Measurements from ENCODE around the gene ERMP1.
A peak's percentile ranks its signal among the peaks of the same experiment; 100 is the strongest.
"Not testable (repeated sequence)": the region's sequence is repeated elsewhere in the genome, so short reads cannot be mapped to it uniquely, and the experiment has no call there.

ERMP1 gene

DNA sequence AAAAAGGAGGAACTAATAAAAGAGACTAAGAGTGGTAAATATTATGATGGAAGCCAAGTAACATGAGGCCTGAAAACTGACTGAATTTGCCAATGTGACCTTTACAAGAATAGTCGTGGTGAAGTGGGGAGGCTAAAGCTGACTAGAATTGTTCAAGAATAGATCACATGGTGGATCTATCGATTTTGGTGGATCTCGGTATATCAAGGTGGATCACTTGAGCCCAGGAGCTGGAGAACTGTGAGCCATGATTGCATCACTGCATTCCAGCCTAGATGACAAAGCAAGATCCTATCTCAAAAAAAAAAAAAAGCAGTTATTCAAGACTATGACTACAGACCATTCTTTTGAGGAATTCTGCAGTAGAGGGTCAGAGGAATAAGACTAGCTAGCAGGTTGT, 15.1 kb downstream of the ERMP1 start:
- DNase-seq: no peak

DNA sequence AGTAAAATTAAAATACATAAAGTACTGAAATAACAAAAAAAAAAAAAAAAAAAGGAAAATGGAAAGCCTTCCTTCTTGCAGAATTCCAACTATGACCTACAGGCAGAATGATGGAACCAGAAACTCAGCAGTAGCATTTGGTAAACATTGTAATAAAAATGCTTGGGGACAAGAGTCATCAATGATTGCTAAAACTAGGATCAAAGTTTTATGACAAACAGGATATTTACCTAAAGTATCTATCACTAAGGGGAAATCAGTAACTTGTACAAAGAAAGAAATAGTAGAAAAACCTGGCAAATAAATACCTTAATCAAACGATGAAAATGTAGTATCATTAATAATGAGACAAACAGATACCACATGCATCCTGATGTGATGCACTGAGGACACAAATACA, 17.5 kb downstream of the ERMP1 start:
- DNase-seq: no peak

DNA sequence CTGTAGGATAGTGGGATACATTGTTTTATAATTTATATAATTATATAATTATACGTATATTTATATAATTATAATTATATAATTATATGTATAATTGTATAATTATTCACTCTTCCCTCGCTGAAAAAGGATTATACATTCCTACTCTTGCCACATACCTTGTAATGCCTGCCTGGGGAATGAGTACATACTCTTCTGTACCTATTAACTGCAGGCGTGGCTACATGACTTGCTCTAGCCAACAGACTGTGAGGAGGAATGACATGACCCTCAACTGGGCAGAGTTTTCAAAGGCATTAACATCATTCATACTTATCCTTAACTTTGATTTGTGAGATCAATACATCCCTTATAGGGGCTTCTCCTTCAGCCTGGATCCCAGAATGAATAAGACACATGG, 19.1 kb downstream of the ERMP1 start:
- DNase-seq: no peak

DNA sequence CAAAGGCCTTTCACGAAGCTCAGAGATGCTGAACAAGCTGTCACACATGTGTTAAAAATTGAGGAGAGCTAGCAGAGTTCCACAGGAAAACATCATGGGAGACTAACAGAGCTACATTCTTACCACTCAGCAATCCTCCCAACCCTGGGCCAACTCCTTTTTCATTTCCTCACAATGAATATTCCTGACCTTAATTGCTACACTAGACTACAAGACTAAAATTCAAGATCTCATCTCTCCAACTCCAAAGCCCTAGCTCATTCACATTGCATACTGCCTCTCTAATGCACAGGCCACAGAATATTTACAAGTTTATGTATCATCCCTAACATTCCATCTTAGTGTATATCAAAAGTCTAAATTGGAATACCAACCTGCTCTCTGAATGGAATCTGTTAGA, 21.2 kb downstream of the ERMP1 start:
- no peak for DNase-seq

- DNase-seq: no peak
These were observed 27.4 kb downstream of the ERMP1 start for GRCh38 chr9:5805478-5805877.

- DNase-seq: no peak
These were observed 31.2 kb downstream of the ERMP1 start for GRCh38 chr9:5801739-5802113.

GRCh38 chr9:5800969-5801738, 31.8 kb downstream of the ERMP1 start:
- no peak for DNase-seq

- DNase-seq: not testable (repeated sequence)
These were observed 32.5 kb downstream of the ERMP1 start for GRCh38 chr9:5800378-5800777.

DNA sequence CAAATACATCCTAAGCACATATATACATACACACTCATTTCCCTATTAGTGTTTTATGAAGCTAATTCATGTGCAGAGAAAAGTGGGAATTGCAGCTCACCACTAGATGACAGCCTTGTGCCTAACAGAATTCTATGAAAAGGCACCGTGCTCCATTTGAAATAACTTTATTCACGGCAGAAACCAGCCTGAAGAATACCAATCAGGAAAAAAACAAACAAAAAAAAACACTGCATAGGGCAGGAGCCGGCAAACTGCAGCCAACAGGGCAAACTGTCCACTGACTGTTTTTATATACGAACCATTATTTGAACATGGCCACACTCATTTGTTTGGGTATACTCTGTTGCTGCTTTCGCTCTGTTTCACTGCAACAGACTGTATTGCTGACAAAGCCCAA, 33.6 kb downstream of the ERMP1 start:
- DNase-seq: peak in 1 of 5 donors; percentile 11

DNA sequence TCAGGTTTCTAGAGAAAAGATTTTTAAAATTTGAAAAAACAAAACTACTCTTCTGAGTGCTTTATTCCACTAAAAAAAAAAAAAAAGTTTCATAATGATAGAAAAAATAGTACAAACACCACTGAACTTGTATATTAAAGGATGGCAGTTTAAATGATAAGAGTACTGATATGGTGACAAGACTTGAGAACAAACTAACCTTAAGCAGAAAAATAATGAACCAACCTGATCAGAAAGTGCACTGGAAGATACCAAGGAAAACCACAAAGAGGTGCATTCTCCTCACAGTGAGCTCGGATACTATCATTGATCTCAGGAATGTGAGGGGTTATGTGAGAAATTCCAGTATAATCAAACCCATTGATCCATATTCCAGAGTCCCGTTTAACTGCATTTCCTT, 34.3 kb downstream of the ERMP1 start:
- DNase-seq: no peak

GRCh38 chr9:5796298-5796697, 36.6 kb downstream of the ERMP1 start:
- DNase-seq: no peak

GRCh38 chr9:5793812-5794211, 39.1 kb downstream of the ERMP1 start:
- DNase-seq: no peak

- DNase-seq: no peak
These were observed 41.0 kb downstream of the ERMP1 start for GRCh38 chr9:5791870-5792269.

GRCh38 chr9:5790923-5791322, 42.0 kb downstream of the ERMP1 start:
- DNase-seq: no peak

- no peak for DNase-seq
These were observed 43.4 kb downstream of the ERMP1 start for GRCh38 chr9:5789489-5789888.

DNA sequence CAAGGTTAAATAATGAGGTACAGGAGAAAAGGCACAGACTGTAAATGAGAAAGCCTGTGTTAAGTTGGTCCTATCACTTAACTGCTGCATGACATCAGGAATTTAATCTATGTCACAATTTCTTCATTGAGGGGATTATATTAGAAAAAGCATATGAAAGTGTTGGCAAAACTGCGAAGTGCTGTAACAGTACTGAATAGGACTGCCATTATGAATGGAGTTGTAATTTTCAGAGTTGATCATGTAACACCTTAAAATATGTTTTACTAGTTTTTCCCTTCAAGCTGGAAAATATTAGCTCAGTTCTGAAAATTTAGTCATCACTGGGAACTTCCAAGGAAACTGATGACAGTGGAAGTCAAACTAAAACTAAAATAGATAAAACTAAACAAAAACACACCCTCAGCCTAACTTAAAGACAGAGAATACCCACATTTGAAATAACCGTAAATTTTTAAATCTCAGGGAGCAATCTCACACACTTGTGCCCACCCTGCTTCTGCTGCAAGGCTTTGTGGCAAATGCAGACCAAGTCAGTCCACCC, 45.1 kb downstream of the ERMP1 start:
- DNase-seq: no peak

DNA sequence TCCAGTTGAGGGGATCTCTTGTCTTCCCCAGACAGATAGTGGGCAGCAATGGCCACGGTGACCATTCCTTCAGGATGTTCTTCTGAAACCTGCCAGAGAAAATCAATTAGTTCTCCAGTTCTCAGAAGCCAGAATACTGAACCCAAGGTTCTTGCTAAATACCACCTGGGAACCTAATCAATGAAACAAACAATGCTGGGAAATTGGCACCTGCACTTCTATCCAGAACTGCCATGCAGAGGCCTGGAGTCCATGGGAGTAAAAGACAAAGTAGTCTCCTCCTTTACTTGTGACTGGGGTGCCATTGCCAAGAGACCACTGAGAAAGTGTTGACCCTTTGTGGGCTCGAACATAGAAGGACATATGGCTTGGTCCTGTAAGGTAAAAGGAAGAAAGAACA, 45.7 kb downstream of the ERMP1 start:
- DNase-seq: no peak

- no peak for DNase-seq
These were observed 46.4 kb downstream of the ERMP1 start for GRCh38 chr9:5786370-5787127.

DNA sequence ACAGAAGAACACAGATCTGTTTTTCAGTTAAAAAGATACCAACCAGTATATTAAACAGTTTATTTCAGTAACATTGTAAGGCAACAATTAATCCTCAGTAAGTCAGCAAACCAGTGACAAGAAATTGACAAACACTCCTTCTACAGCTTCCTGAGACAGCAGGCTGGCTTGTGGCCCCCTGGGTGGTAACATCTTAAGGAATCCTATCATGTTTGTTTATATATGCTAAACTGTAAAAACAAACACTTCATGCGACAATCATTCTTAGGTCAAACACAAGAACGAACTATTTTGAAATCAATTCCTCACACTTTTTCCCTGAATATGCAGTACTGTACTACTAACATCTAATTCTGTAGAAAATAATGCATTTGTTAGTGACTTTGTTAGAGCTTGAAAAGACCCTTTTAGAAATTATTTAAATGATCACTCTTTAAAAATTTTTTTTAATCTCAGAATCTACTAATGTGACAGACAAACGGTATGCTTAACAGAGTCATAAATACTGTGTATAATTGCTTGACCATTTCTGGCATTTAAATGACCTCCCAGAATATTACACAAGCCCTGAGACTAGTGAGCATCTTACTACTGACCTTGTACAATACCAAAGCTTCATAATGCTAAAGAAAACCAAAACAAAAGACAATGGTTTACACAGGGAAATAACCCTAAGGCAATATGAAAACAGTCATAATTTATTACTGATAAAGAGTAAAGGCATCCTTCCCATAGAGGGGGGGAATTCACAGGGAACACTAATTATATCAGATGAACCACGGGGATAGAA, 48.2 kb downstream of the ERMP1 start:
- DNase-seq: no peak

DNA sequence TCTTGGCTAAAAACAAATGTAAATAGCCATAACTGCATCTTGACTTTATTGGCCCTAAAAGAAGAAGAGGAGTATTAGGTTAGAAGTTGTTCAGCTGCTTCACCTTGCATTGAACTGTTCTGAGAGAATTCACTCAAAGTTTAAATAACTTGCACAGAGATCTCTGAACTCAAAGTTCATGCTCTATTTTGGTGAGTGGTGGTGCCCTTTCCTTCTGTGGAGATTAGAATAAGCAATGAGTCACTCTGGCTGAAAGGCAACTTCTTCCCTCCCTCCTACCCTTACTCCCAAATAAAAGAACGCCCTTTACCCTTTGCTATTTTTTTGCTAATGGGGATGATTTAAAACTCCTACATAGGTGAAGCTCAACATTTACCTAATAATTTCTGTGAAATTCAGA, 48.9 kb downstream of the ERMP1 start:
- DNase-seq: no peak

- not testable (repeated sequence) for DNase-seq
These were observed 49.5 kb downstream of the ERMP1 start for GRCh38 chr9:5783420-5783819.

DNA sequence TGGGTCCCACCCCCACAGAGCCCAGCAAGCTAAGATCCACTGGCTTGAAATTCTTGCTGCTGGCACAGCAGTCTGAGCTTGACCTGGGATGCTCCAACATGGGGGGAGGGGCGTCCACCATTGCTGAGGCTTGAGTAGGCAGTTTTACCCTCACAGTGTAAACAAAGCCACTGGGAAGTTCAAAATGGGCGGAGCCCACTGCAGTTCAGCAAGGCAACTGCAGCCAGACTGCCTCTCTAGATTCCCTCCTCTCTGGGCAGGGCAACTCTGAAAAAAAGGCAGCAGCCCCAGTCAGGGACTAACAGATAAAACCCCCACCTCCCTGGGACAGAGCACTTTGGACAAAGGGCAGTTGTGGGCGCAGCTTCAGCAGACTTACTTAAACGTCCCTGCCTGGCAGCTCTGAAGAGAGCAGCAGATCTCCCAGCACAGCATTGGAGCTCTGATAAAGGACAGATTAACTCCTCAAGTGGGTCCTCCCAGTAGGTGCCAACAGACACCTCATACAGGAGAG, 53.2 kb downstream of the ERMP1 start:
- DNase-seq: not testable (repeated sequence)

- no peak for DNase-seq
These were observed 54.1 kb downstream of the ERMP1 start for GRCh38 chr9:5778805-5779204.

Measured in T-helper 1 cell (primary cell).